22Rv1 (cell line): ENCODE measurements around the gene SLC2A5.
"Not testable (repeated sequence)": the region's sequence is repeated elsewhere in the genome, so short reads cannot be mapped to it uniquely, and the experiment has no call there.

Experiments
- H3K27ac ChIP-seq: fragments of 450-650 bp; 2 replicates; pipeline ENCODE4 v1.5.1; 2017
- ZFX ChIP-seq: fragments of 450-650 bp; IDR thresholded peaks from 2 replicates; pipeline ENCODE4 v1.6.1; 2017; ENCODE audit warnings: antibody characterized with exemption, borderline replicate concordance
- TF ChIP-seq, protein P1 (sequence below): fragments of 450-650 bp; IDR thresholded peaks from 2 replicates; pipeline ENCODE4 v1.5.1; 2017; ENCODE audit warnings: mild to moderate bottlenecking

SLC2A5 gene

GRCh38 chr1:9038881-9039760 is 30.3 kb downstream of the SLC2A5 start:
- TF ChIP-seq, protein P1, sequence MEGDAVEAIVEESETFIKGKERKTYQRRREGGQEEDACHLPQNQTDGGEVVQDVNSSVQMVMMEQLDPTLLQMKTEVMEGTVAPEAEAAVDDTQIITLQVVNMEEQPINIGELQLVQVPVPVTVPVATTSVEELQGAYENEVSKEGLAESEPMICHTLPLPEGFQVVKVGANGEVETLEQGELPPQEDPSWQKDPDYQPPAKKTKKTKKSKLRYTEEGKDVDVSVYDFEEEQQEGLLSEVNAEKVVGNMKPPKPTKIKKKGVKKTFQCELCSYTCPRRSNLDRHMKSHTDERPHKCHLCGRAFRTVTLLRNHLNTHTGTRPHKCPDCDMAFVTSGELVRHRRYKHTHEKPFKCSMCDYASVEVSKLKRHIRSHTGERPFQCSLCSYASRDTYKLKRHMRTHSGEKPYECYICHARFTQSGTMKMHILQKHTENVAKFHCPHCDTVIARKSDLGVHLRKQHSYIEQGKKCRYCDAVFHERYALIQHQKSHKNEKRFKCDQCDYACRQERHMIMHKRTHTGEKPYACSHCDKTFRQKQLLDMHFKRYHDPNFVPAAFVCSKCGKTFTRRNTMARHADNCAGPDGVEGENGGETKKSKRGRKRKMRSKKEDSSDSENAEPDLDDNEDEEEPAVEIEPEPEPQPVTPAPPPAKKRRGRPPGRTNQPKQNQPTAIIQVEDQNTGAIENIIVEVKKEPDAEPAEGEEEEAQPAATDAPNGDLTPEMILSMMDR = peak; percentile 24
- TF ChIP-seq ZFX = no peak
- H3K27ac ChIP-seq = no peak overlapping the region

DNA sequence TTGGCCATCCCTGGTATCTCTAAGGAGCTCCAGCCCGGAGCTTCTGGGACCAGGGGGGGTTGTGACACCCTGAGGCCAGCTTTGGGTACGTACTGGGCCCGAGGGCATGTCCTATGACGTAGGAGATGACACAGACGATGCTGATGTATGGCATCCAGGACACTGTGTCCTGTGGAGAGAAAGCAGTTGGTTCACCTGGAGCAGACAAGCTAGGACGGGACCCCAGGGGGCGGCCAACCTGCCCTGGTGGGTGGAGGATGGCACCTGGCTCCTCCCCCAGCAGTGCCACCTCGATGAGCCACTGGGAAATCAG is 31.1 kb downstream of the SLC2A5 start:
- TF ChIP-seq, protein P1 = no peak
- TF ChIP-seq ZFX = no peak
- H3K27ac ChIP-seq = no peak overlapping the region

DNA sequence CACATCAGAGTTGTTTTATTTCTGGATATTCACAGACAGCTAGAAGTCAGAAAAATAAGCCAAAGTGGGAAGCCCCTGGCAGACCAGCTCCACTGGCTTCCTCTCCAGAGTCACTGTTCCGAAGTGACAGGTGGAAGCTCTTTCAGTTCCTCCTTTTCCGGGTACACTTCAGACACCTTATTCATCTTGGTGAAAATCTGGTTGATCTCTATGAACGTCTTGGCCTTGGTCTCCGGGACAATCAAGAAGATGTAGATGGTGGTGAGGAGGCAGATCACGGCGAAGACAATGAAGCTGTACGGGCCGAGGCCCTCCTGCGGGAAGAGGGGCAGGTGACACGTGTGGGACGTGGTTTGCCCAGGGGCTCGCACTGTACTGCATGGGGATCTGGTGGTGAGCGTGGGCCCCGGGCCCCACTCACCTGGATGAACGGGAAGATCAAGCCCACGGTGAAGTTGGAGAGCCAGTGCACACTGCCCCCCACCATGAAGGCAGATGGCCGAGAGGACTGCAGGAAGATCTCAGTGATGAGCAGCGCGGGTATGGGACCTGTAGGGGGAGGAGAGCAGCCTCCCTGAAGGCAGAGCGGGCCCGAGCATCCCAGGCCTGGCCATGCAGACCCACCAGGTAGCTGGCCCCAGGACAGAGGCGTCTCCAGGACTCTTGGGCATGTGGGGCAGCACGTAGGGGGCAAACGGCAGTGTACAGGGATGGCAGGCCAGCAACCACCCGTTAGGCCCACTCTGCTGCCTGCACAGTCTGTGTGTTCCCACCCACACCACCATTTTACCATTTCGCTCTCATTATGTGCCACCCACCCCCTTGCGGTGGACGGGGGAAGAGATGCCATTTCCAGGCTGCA is 31.7 kb downstream of the SLC2A5 start:
- no peak for TF ChIP-seq ZFX
- H3K27ac ChIP-seq = no peak overlapping the region

- H3K27ac ChIP-seq = no peak overlapping the region
- TF ChIP-seq ZFX = no peak
- TF ChIP-seq, protein P1 = no peak
Observed at GRCh38 chr1:9035226-9035625, 34.2 kb downstream of the SLC2A5 start.

DNA sequence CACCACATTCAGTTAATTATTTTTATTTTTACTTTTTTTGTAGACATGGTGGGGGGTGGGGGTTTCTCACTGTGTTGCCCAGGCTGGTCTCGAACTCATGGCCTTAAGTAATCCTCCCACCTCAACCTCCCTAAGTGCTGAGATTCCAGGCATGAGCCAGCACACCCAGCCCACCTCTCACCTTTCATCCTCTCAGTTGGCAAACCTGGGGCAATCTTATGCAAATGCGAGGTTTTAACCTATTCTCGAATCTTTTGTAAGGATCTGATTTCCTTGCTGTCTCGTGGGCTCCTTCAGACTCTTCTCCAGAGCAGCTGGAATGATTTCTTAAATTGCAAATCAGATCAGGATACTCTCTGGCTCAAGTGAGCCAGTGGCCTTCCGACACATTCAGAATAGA is 36.1 kb downstream of the SLC2A5 start:
- TF ChIP-seq, protein P1 = no peak
- no peak for TF ChIP-seq ZFX
- H3K27ac ChIP-seq = no peak overlapping the region

DNA sequence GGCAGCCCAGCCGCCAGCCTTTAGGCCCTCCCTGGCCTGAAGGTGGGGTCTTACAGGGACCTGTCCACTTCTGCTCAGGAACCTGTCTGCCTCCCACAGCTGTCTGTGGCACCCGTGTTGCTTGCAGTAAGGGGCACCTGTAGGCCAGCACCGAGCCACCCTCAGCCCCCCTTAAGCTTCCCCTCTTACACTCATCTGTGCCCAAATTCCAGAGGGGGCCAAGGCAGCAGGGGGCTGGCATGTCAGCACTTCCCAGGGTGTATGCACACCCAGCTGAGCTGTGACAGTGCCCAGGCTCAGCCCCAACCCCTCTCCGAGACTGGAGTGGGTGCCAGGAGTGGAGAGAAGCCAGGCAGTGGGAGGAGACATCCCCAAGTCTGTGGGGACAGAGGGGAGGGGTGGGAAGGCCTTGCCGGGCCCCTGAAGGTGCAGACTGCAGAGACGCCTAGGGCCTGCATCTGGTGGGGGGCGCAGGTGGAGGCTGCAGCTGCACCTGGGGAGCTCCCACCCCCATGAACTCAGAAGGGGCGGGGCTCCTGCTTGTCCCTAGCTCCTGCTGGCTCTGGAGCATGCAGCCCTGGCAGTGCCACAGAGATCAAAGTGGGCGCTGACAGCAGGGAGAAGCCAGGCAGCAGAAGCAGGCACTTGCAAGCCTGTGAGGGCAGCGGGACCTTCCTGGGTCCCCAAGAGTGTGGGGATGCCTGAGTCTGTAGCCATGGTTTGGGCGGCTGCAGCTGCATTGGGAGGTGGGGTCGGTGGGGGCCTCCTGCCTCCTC is 37.8 kb downstream of the SLC2A5 start:
- H3K27ac ChIP-seq = no peak overlapping the region
- no peak for TF ChIP-seq ZFX
- TF ChIP-seq, protein P1 = no peak

- H3K27ac ChIP-seq = not testable (repeated sequence)
Observed at GRCh38 chr1:9031077-9031476, 38.4 kb downstream of the SLC2A5 start.
